Activated T-cell treated with anti-CD3 and anti-CD28 coated beads for 48 hours (primary cell): ENCODE data around the gene VPS37D.
A peak's percentile ranks its signal among the peaks of the same experiment; 100 is the strongest.
"Not testable (repeated sequence)": the region's sequence is repeated elsewhere in the genome, so short reads cannot be mapped to it uniquely, and the experiment has no call there.

Experiments used
- DNase-seq: peaks from one replicate; pipeline ENCODE4 v3.0.0-alpha.2; 2020; ENCODE audit warnings: low read depth

Gene VPS37D

DNA sequence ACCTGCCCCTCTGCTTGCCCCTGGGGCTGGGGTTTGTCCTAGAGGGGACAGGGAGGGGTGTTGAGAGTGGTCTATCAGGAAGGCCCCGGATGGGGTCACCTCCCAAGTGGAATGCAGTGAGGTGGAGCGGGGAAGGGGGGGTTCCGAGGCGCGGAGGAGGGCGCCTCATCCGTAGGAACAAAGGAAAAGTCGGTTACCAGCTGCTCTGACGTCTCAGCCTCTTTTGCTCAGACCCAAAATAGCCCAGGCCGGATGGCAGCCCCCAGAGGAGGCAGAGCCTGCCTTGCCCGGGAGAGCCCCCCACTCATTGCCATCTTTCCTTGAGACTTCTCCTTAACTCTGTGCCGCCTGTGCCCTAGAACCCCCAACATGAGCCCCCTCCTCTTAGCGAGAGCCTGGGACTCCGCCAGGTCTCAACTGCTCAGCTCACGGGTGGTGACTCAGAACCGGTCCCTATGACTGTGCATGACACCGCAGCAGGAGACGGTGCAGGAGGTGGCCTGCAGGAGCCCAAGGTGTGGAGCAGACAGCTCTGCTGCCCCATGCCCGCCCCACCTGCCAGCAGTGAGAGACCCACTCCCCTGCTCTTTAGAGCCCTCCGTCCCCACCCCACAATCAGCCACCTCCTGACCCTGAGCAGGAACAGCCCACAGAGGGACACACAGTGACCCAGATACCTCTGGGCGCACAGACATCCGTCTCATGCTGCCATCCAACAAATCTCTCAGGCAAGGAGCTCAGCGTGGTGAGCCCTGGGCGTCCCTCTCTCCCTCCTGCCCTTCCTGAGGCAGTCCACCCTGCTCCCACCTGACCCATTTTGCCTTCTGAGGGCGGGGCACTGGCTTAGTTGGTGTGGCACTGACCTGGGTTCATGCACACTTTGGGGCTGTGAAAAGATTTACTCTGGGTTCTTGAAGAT is 38.8 kb downstream of the VPS37D start:
- DNase-seq, result peak; percentile 45

GRCh38 chr7:73707045-73707631 is 39.5 kb downstream of the VPS37D start:
- DNase-seq, result no peak

DNA sequence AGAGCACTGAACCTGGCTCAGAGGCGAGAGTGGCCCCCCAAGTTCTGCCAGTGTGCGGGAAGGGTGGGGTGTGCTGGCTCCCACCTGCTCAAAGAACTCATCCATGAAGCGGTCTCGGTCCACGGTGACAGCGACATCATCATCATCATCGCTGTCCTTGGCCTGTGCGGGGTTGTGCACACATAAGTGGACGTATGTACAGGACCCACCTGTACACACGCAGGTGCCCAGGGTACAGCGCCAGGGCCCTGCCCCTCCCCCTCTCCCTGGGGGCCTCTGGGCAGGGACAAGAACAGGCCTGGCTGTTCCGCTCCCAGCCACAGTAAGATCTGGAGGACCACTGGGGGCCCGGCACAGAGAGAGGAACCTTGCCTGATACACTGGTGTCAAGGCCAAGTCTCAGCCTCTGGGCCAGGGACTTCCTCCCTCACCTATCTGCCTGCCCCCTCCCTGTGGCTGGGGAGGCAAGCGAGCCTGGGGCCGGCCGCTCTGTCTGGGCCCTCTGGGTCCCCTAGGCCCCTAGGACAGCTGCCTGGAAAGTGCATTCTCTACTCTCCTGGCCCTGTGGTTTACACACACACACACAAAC is 41.4 kb downstream of the VPS37D start:
- no peak for DNase-seq

- DNase-seq, result no peak
Observed at GRCh38 chr7:73712773-73713172, 45.1 kb downstream of the VPS37D start.

DNA sequence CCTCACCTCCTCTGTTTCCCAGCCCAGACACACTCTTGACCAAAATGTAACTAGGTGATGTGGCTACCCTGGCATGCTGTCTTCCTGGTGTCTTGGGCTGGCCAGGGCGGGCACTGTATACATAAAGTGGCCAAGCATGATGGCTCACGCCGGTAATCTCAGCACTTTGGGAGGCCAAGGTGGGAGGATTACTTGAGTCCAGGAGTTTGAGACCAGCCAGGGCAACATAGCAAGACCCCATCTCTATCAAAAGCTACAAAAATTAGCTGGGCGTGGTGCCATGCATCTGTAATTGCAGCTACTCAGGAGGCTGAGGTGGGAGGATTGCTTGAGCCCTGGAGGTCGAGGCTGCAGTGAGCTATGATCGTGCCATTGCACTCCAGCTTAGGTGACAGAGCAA is 45.7 kb downstream of the VPS37D start:
- DNase-seq, result not testable (repeated sequence)

- peak; percentile 64 for DNase-seq
Observed at GRCh38 chr7:73715648-73716317, 48.2 kb downstream of the VPS37D start.

- DNase-seq, result no peak
Observed at GRCh38 chr7:73716318-73716890, 48.8 kb downstream of the VPS37D start.

- no peak for DNase-seq
Observed at GRCh38 chr7:73717025-73717807, 49.6 kb downstream of the VPS37D start.

DNA sequence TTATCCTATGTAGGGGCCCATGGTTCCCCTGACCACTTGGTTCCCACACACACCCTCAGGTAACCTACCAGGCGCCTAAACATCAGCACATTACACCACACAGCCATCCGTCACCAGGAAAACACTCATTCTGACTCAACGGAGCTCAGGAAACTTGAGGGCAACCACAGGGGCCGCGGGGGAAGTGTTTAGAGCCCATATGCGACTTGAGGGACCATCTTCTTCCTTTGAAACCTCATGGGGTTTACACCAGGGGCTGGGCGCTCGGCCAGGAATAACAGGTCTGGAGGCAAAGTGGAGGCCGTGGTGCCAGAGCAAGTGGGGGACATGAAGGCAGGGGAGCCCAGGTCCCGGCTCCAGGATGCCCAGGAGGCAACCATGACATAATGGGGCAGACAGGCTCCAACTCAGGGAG is 50.4 kb downstream of the VPS37D start:
- DNase-seq, result peak; percentile 74

GRCh38 chr7:73718438-73718881 is 50.8 kb downstream of the VPS37D start:
- no peak for DNase-seq

- DNase-seq, result peak; percentile 77
Observed at GRCh38 chr7:73718905-73719805, 51.5 kb downstream of the VPS37D start, which contains the start of gene STX1A. STX1A (minus strand) TSS chr7:73719669; CDS start chr7:73719631, 38 bp downstream.

DNA sequence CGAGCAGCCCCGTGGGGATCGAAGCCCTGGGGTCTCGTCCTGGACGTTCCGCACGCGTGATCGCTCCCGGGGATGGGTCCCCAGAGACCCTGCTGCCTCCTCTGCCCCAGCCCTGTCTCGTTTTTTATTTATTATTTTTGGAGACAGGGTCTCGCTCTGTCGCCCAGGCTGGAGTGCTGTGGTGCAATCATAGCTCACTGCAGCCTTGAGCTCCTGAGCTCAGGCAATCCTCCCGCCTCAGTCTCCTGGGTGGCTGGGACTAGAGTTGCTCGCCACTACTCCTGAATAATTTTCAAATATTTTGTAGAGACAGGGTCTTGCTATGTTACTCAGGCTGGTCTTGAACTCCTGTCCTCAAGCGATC is 52.2 kb downstream of the VPS37D start:
- no peak for DNase-seq

GRCh38 chr7:73720443-73720842 is 52.8 kb downstream of the VPS37D start:
- not testable (repeated sequence) for DNase-seq

- DNase-seq, result no peak
Observed at GRCh38 chr7:73721377-73721817, 53.8 kb downstream of the VPS37D start.
